CD1c-positive myeloid dendritic cell (primary cell): ENCODE measurements around the gene AKT3.
A peak's percentile ranks its signal among the peaks of the same experiment; 100 is the strongest.
"Not testable (repeated sequence)": the region's sequence is repeated elsewhere in the genome, so short reads cannot be mapped to it uniquely, and the experiment has no call there.

ENCODE experiments used
- DNase-seq: peaks from one replicate; pipeline ENCODE4 v3.0.0-alpha.2; 2016; ENCODE audit errors: extremely low spot score

The AKT3 gene

GRCh38 chr1:243842161-243842560 lies 7.9 kb downstream of the AKT3 start:
- DNase-seq = peak; percentile 11

DNA sequence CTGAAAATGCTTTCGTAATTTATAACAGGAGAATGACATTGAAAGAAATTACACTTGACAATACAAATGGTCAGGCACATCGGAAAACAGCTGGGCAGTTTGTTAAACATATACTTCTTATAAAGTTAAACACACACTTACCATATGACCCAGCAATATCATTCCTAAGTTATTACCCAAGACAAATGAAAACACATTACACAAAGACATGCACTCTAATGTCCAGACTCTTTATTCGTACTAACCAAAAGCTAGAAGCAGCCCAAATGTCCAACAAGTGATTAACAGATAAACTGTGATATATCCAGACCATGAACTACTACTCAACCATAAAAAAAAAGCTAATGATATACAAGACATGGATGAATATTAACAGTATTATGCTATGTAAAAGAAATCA lies 8.5 kb downstream of the AKT3 start:
- no peak for DNase-seq

GRCh38 chr1:243837907-243838535 lies 12.0 kb downstream of the AKT3 start:
- DNase-seq = no peak

DNA sequence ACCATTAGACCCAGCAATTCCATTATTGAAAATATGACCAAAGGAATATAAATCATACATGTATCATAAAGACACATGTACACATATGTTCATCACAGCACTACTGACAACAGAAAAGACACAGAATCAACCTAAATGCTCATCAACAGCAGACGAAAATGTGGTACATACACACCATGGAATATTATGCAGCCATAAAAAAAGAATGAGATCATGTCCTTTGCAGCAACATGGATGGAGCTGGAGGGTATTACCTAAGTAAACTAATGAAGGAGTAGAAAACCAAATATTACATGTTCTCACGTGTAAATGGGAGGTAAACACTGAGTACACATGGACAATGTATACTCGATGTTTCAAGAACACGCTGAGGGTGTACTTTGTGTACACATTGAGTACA lies 15.9 kb downstream of the AKT3 start:
- no peak for DNase-seq

GRCh38 chr1:243831463-243831862 lies 18.6 kb downstream of the AKT3 start:
- DNase-seq = no peak

DNA sequence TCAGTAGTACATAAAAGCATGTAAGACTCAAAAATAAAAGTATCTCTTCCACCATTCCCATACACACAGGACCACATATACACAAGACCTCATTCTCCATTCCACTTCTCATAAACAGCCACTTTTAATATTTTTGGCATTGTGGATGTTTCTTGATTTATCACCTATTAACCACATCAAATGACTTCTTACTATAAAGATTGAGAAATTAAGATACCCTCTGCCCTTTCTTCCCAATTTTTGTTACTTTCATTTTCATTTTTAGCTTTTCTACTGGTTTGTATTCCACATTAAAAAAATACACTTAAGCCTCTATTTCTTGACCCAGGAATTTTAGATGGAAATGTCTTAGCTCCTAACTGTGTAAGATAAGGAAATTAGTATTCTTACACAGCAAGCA lies 22.8 kb downstream of the AKT3 start:
- DNase-seq = no peak

DNA sequence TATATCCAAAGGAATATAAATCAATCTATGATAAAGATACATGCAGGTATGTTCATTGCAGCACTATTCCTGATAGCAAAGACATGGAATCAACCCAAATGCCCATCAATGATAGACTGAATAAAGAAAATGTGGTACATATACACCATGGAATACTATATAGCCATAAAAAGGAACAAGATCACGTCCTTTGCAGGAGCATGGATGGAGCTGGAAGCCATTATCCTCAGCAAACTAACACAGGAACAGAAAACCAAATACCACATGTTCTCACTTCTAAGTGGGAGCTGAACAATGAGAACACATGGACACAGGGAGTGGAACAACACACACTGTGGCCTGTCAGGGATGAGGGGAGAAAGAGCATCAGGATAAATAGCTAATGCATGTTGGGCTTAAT lies 25.1 kb downstream of the AKT3 start:
- not testable (repeated sequence) for DNase-seq

DNA sequence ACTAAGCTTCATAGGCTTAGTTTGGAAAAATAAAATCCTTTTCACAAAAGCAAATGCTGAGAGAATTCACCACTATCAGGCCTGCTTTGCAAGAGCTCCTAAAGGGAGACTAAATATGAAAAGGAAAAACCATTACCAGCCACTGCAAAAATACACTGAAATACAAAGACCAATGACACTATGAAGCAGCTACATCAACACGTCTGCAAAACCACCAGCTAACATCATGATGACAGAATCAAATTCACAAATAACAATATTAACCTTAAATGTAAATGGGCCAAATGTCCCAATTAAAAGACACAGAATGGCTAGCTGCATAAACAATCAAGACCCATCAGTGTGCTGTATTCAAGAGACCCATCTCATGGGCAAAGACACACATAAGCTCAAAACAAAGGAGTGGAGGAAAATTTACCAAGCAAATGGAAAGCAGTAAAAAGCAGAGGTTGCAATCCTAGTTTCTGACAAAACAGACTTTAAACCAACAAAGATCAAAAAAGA lies 28.8 kb downstream of the AKT3 start:
- DNase-seq = no peak

- no peak for DNase-seq
Measured at GRCh38 chr1:243819438-243819839, 30.6 kb downstream of the AKT3 start.

DNA sequence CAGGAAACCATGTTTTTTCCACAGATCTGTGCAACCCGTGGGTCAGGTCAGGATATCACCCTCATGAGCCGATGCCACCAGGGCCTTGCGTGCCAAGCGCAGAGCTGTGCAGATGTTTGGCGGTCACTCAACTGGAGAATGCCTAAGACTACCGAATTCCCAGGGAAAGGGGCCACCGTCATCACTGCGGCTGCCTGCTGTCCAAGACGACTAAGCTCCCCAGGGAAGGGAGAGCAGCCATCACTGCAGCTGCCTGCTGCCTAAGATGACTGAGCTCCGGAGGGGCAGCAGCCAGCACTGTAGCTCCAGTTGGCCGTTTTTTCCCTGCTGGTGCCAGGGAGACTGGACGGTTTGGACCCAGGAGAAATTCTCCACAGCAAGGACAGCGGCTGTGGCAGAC lies 31.1 kb downstream of the AKT3 start:
- no peak for DNase-seq

DNA sequence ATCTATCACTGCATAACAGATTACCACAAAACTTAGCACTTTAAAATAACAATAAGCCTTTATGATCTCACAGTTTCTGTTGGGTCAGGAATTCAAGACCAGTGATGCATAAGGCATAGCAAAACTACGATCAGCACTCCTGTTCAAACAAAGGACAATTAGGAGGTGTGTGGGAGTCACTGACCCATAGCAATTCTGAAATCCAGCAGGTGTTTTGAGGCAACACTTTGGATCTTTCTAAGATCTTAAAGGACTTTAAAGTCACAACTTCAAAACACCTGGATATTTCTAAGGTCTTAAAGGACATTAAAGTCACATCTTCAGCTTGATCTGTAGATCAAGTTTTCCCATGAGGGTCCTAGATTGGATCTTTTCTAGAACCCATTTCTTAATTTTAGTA lies 35.3 kb downstream of the AKT3 start:
- DNase-seq = no peak

DNA sequence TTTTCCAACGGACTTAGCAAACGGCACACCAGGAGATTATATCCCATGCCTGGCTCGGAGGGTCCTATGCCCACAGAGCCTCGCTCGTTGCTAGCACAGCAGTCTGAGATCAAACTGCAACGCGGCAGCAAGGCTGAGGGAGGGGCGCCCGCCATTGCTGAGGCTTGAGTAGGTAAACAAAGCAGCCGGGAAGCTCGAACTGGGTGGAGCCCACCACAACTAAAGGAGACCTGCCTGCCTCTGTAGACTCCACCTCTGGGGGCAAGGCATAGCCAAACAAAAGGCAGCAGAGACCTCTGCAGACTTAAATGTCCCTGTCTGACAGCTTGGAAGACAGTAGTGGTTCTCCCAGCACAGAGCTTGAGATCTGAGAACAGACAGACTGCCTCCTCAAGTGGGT lies 42.7 kb downstream of the AKT3 start:
- not testable (repeated sequence) for DNase-seq

DNA sequence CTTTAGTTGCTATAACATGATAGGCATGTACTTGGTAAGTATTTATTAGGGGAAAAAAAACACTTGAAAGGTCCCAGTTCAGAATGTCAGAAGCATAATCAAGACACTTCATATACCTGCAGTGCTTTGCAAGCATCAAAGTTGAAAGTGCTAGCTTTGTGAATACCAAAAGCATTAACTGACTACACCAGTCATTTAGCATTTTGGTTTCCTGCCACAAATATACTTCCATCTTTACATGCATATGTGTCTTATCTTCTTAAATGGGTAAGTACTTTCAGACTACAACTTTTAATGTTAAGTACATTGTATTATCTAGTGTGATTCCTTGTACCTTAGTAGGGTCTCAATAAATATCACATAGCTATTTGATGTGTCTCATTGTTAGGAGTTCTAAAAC lies 43.7 kb downstream of the AKT3 start:
- DNase-seq = no peak

DNA sequence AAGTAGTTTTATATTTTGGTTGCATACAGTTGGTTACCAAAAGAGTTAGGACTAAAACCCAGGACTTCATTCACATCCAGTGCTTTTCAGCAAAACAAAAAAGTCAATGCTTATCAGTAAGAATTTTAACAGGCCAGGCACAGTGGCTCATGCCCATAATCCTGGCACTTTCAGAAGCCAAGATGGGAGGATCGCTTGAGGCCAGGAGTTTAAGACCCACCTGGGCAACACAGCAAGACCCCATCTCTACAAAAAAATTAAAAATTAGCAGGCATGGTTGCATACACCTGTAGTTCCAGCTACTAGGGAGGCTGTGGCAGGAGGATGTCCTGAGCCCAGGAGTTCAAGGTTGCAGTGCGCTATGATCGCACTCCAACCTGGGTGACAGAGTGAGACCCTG lies 47.3 kb downstream of the AKT3 start:
- DNase-seq = no peak

- DNase-seq = no peak
Measured at GRCh38 chr1:243801378-243801777, 48.7 kb downstream of the AKT3 start.

DNA sequence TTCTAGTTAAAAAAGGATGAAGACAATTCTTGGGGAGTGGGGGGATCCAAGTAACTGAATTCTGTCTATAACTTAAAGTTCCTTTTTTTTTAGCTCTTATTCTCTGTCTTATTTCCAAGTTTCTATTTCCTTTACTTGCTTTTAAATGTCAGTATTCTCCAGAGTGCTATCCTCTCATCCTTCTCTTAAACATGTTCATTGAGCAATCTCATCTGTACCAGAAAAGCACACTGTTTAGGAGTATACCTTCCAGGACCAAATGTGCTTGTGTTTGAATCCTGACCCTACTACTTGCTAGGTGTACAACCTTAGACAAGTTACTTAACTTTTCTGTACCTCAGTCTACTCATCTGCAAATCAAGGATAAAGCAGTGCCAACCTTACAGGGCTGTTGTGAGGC lies 50.1 kb downstream of the AKT3 start:
- DNase-seq = no peak

DNA sequence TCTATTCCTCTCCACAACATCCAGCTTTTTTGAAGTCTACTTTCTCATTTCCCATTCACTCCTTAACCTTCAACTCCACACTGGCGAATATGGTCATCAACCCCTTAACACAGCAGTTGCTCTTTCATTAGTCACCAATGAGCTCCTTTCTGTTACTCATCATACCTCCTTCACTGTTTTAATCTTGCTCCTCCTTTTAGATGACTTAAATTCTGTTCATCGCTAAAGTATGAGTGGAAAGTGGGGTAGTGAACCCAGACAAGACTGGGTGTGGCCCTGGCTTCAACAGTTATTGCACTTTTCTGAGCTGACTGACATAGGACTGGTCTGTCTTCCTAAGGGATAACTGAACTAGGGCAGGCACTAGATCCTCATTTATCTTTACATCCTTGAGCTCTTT lies 51.3 kb downstream of the AKT3 start:
- DNase-seq = no peak

GRCh38 chr1:243796016-243796415 lies 54.0 kb downstream of the AKT3 start:
- DNase-seq = no peak

GRCh38 chr1:243793298-243793697 lies 56.7 kb downstream of the AKT3 start:
- no peak for DNase-seq

DNA sequence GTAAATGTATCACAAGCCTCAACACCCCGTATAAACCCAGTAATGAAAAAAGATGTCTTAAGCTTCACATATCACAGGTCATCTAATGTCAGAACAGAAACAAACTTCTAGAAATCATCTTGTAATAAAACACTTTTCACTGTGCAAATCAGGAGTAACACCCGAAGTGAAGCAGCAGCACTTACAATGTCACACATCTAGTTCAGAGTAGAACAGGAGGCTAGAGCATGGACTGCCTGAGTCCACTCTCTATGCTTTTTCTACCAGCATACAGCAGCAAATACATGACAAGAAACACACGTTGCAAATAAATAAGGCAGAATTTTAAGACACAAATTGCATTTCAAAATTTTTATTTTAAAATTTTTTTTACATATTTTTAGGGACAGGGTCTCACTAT lies 57.2 kb downstream of the AKT3 start:
- DNase-seq = no peak

DNA sequence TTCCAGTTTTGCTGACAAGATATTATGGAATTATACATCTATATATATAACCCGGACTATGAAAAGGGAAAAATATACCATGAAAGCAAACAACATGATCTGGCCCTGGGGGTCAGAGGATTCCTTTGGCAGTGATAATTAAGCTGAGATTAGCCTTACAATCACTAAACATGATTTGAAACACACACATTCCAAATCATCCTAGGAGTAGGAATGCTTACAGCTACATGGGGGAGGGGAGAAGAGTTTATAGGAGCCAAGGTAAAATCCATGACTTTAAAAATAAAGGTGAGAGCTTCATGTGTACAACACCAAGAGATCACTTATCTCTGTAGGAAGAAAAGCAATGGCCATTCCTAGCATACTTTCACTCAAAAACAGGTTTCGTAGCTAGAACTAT lies 57.6 kb downstream of the AKT3 start:
- DNase-seq = no peak

- DNase-seq = no peak
Measured at GRCh38 chr1:243791586-243792267, 58.3 kb downstream of the AKT3 start.

DNA sequence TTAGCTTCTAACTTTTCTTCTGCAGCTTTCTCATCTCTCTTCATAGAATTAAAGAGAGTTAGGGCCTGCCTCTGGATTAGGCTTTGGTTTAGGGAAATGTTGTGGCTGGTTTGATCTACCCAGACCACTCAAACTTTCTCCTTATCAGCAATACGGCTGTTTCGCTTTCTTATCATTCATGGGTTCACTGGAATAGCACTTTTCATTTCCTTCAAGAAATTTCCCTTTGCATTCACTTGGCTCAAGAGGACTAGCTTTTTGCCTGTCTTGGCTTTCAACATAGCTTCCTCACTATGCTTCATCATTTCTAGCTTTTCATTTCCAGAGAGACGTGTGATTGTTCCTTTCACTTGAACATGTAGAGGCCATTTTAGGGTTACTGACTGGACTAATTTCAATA lies 59.6 kb downstream of the AKT3 start:
- DNase-seq = no peak

- DNase-seq = no peak
Measured at GRCh38 chr1:243786531-243786930, 63.5 kb downstream of the AKT3 start.
